Astrocyte (in vitro differentiated cells and primary cell): ENCODE measurements around the gene ARHGEF17. TPM values are rescaled to one million over a fixed set of nuclear protein-coding genes. Genes with fewer than 3 reads are reported as not detected.

Experiments
- DNase-seq: peaks from one replicate; pipeline ENCODE4 v3.0.0-alpha.2; 2010; ENCODE audit warnings: low read depth
- FAIRE-seq: peaks from 2 replicates; lab custom pipeline; 2011; peaks lifted over from hg19 to GRCh38; lab: Jason Lieb, UNC
- H2AFZ ChIP-seq: 2 replicates; pipeline ENCODE4 v1.6.0; 2012; ENCODE audit warnings: low read depth, low read length, inconsistent platforms
- H3K27ac ChIP-seq: 2 replicates; pipeline ENCODE4 v1.5.1; 2011; ENCODE audit warnings: low read depth, low read length, inconsistent platforms
- H3K27me3 ChIP-seq: 2 replicates; pipeline ENCODE4 v1.6.0; 2011; ENCODE audit warnings: low read length, inconsistent platforms; ENCODE audit not compliant: insufficient read depth
- H3K36me3 ChIP-seq: 2 replicates; pipeline ENCODE4 v1.5.1; 2011; ENCODE audit warnings: low read length, inconsistent platforms; ENCODE audit not compliant: insufficient read depth
- H3K4me1 ChIP-seq: 2 replicates; pipeline ENCODE4 v1.5.1; 2011; ENCODE audit warnings: low read length, inconsistent platforms; ENCODE audit not compliant: insufficient read depth
- H3K4me2 ChIP-seq: 2 replicates; pipeline ENCODE4 v1.6.0; 2012; ENCODE audit warnings: low read length, inconsistent platforms
- H3K4me3 ChIP-seq: 2 replicates; pipeline ENCODE4 v1.5.1; 2011; ENCODE audit warnings: low read depth, mild to moderate bottlenecking, low read length, inconsistent platforms; ENCODE audit not compliant: insufficient read depth
- H3K79me2 ChIP-seq: 2 replicates; pipeline ENCODE4 v1.6.0; 2012; ENCODE audit warnings: mild to moderate bottlenecking, low read length, inconsistent platforms; ENCODE audit not compliant: insufficient read depth
- H3K9ac ChIP-seq: 2 replicates; pipeline ENCODE4 v1.6.0; 2012; ENCODE audit warnings: mild to moderate bottlenecking, low read length, inconsistent platforms
- H3K9me3 ChIP-seq: 2 replicates; pipeline ENCODE4 v1.5.1; 2012; ENCODE audit warnings: low read depth, mild to moderate bottlenecking, low read length, inconsistent platforms; ENCODE audit not compliant: insufficient read depth
- H4K20me1 ChIP-seq: 2 replicates; pipeline ENCODE4 v1.6.0; 2012; ENCODE audit warnings: low read length, inconsistent platforms; ENCODE audit not compliant: insufficient read depth
- H3K27ac Mint-ChIP-seq: one replicate; pipeline ENCODE4 v1.8.0; 2021; ENCODE audit warnings: mild to moderate bottlenecking, mixed read lengths; ENCODE audit not compliant: unreplicated experiment
- H3K27me3 Mint-ChIP-seq: one replicate; pipeline ENCODE4 v1.8.0; 2021; ENCODE audit warnings: low read depth, mixed read lengths; ENCODE audit not compliant: unreplicated experiment
- H3K36me3 Mint-ChIP-seq: one replicate; pipeline ENCODE4 v1.8.0; 2021; ENCODE audit warnings: low read depth, mixed read lengths; ENCODE audit not compliant: unreplicated experiment
- H3K4me1 Mint-ChIP-seq: one replicate; pipeline ENCODE4 v1.8.0; 2021; ENCODE audit warnings: low read depth, mixed read lengths; ENCODE audit not compliant: unreplicated experiment
- H3K4me3 Mint-ChIP-seq: one replicate; pipeline ENCODE4 v1.8.0; 2021; ENCODE audit warnings: mild to moderate bottlenecking, moderate library complexity, mixed read lengths; ENCODE audit not compliant: unreplicated experiment
- H3K9me3 Mint-ChIP-seq: one replicate; pipeline ENCODE4 v1.8.0; 2021; ENCODE audit warnings: mild to moderate bottlenecking, mixed read lengths; ENCODE audit not compliant: unreplicated experiment
- CTCF ChIP-seq: IDR thresholded peaks from 2 replicates; pipeline ENCODE4 v1.5.1; 2011; ENCODE audit warnings: low read depth, mild to moderate bottlenecking, inconsistent platforms, low read length, moderate library complexity; ENCODE audit not compliant: insufficient read depth
- EZH2 ChIP-seq: IDR thresholded peaks from 2 replicates; pipeline ENCODE4 v1.6.1; 2012; ENCODE audit warnings: mild to moderate bottlenecking, low read length, inconsistent platforms; ENCODE audit not compliant: insufficient read depth
- total RNA-seq: library from RNA; stranded (reverse); gene quantifications from 2 replicates; pipeline ENCODE4 v1.2.1, GENCODE V29; 2021

ARHGEF17 gene
- total RNA-seq, 1 donor from 2014 or later = 66.4 TPM

- no peak for TF ChIP-seq CTCF
- no peak for TF ChIP-seq EZH2
- no peak overlapping the region for H3K4me2 ChIP-seq
- DNase-seq = no peak
- no peaks in the 10 kb centered on the region for H3K27me3 ChIP-seq
- H3K27ac Mint-ChIP-seq = peak overlapping the region; percentile 69
- H3K27ac ChIP-seq = no peak overlapping the region
- H4K20me1 ChIP-seq = peaks cover 95% of the 10 kb centered on the region
- no peak overlapping the region for H3K4me3 ChIP-seq
- H3K27me3 Mint-ChIP-seq = no peaks in the 10 kb centered on the region
- H3K79me2 ChIP-seq = peaks cover 68% of the 10 kb centered on the region
- H3K9ac ChIP-seq = no peak overlapping the region
- no peak overlapping the region for H2AFZ ChIP-seq
- no peak for FAIRE-seq
- peaks cover 3% of the 10 kb centered on the region for H3K36me3 Mint-ChIP-seq
- peaks cover 4% of the 10 kb centered on the region for H3K36me3 ChIP-seq
- H3K9me3 Mint-ChIP-seq = no peaks in the 10 kb centered on the region
- H3K4me3 Mint-ChIP-seq = peak overlapping the region; percentile 17
- peaks cover 15% of the 10 kb centered on the region for H3K4me1 ChIP-seq
- H3K4me1 Mint-ChIP-seq = peaks cover 10% of the 10 kb centered on the region
- no peaks in the 10 kb centered on the region for H3K9me3 ChIP-seq
Measured at GRCh38 chr11:73346186-73346935, 38.3 kb downstream of the ARHGEF17 start.

DNA sequence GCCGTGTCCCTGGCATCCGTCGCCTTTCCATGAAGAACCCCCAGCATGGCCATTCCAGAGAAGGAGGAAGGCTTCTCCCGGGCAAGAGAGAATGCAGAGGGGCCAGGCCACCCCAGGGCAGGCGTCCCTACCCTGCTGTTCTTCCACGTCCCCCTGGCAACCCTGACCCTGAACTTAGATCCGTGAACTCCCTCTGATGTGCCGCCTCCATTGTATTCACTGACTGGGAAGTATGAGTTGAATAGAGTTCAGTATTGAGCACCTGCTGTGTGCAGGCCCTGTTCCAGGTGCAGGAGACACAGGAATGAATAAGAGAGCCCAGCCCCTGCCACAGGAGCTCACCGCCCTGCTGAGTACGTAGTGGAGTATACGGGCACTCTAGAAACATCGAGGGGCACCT, 39.0 kb downstream of the ARHGEF17 start:
- no peak for TF ChIP-seq CTCF
- no peak for TF ChIP-seq EZH2
- no peaks in the 10 kb centered on the region for H3K27me3 ChIP-seq
- H3K4me3 ChIP-seq = no peak overlapping the region
- no peak overlapping the region for H3K4me2 ChIP-seq
- no peaks in the 10 kb centered on the region for H3K27me3 Mint-ChIP-seq
- H3K9me3 ChIP-seq = no peaks in the 10 kb centered on the region
- H3K79me2 ChIP-seq = peaks cover 61% of the 10 kb centered on the region
- H3K9ac ChIP-seq = no peak overlapping the region
- H3K27ac Mint-ChIP-seq = no peak overlapping the region
- peaks cover 2% of the 10 kb centered on the region for H3K36me3 Mint-ChIP-seq
- FAIRE-seq (no peak), DNase-seq (no peak)
- H3K4me3 Mint-ChIP-seq = no peak overlapping the region
- H3K4me1 ChIP-seq = peaks cover 15% of the 10 kb centered on the region
- H2AFZ ChIP-seq = no peak overlapping the region
- H3K36me3 ChIP-seq = peaks cover 4% of the 10 kb centered on the region
- no peak overlapping the region for H3K27ac ChIP-seq
- no peaks in the 10 kb centered on the region for H3K9me3 Mint-ChIP-seq
- peaks cover 93% of the 10 kb centered on the region for H4K20me1 ChIP-seq
- H3K4me1 Mint-ChIP-seq = peaks cover 10% of the 10 kb centered on the region

- DNase-seq = no peak
- Histone ChIP-seq H3K4me3 (no peak overlapping the region), H3K4me1 (peaks cover 3% of the 10 kb centered on the region), H3K4me2 (no peak overlapping the region), H3K27me3 (no peaks in the 10 kb centered on the region), H4K20me1 (peaks cover 87% of the 10 kb centered on the region), H3K27ac (no peak overlapping the region), H3K9ac (no peak overlapping the region), H3K9me3 (no peaks in the 10 kb centered on the region), H3K79me2 (peaks cover 54% of the 10 kb centered on the region), H3K36me3 (peaks cover 7% of the 10 kb centered on the region), H2AFZ (no peak overlapping the region)
- Mint-ChIP-seq H3K36me3 (no peaks in the 10 kb centered on the region), H3K9me3 (no peaks in the 10 kb centered on the region), H3K27me3 (no peaks in the 10 kb centered on the region), H3K4me3 (no peak overlapping the region), H3K27ac (no peak overlapping the region), H3K4me1 (peaks cover 4% of the 10 kb centered on the region)
- FAIRE-seq = no peak
- no peak for TF ChIP-seq CTCF
- no peak for TF ChIP-seq EZH2
Measured at GRCh38 chr11:73348838-73349237, 40.8 kb downstream of the ARHGEF17 start.
